Activated naive CD4-positive, alpha-beta T cell treated with Interleukin-2 at 50 U/mL for 16 hours (primary cell): ENCODE measurements around the gene RYK.
A peak's percentile ranks its signal among the peaks of the same experiment; 100 is the strongest.
"Not testable (repeated sequence)": the region's sequence is repeated elsewhere in the genome, so short reads cannot be mapped to it uniquely, and the experiment has no call there.

Experiments
- DNase-seq: peaks from one replicate; pipeline ENCODE4 v3.0.0-alpha.2; 2020

The RYK gene

DNA sequence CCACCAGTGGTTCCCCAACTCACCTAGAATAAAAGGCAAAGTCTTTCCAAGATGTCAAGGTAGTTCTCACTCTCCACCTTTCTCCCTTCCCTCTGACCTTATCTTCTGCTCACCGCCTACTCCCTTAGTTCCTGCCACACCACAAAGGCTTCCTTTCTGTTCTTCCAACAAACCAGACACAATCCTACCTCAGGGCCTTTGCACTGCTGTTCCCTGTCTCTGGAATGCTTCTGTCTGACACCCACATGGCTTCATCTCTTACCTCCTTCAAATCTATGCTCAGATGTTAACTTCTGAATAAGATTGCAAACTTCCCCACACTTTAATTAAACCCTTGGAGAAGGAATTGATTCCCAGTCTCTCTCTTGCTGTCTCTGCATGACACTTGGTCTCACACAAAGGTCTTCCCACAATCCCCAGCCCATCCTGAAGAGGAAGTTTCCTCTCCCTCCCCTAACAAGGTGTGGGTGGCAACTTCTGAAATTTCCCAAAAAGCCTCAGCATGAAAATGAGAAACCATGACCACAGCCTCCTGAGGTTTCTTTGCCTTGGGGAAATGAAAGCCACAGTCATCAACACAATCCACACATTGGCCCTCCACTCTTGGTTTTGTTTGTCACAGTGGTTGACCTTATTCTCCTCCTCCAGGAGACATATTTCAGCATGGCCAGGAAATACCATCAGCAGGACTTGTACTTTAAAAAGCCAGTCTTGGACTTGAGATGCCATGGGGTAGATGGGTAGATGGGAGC, 3.0 kb upstream of the RYK start:
- no peak for DNase-seq

DNA sequence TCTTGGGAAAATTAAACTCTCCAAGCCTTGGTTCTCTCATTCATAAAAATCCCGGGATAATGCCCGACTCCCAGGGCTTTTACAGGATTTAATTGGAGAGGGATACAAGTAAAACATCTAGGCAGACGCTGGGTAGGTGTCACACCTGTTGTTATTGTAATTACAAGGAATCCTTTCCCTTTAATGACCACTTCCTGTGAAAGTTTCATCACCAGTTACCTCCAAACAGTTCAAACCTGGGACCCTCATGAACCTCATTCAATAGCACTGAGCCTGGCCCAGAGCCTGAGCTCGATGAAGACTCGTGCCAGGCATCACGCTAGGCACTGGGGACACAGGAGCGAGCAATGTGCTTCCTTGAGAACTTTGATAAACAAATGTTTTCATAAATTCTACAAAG, 2.1 kb upstream of the RYK start:
- no peak for DNase-seq

DNA sequence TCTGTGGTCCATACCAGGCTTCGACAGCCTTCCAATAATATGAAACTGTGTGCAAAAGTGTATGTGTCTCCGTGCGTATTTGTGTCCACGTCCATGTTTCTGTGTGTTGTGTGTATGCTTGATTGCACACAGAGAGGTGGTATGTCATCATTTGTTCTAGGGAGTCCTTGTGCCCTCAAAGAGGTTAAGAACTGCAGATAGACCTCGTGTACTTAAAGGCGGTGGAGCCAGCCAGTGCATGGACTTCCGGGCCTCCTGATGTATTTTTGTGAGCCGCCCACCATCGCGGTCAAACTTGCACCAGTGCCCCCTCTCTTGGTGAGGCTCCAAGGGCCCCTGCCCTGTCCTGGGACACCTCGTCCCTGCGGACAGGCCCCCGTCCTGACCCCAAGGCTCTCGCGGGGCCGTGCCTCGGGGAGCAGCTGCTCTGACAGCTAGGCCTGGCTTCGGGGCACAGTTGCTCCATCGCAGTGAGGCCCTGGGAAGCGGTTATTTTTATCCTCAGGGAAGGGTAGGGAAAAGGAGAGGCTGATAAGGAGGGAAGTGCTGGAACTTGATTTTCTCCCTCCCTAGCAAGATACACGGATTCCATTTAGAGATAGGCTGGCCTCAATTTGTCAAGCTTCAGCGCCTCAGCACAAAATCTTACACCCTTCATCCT, 1.2 kb upstream of the RYK start:
- no peak for DNase-seq

DNA sequence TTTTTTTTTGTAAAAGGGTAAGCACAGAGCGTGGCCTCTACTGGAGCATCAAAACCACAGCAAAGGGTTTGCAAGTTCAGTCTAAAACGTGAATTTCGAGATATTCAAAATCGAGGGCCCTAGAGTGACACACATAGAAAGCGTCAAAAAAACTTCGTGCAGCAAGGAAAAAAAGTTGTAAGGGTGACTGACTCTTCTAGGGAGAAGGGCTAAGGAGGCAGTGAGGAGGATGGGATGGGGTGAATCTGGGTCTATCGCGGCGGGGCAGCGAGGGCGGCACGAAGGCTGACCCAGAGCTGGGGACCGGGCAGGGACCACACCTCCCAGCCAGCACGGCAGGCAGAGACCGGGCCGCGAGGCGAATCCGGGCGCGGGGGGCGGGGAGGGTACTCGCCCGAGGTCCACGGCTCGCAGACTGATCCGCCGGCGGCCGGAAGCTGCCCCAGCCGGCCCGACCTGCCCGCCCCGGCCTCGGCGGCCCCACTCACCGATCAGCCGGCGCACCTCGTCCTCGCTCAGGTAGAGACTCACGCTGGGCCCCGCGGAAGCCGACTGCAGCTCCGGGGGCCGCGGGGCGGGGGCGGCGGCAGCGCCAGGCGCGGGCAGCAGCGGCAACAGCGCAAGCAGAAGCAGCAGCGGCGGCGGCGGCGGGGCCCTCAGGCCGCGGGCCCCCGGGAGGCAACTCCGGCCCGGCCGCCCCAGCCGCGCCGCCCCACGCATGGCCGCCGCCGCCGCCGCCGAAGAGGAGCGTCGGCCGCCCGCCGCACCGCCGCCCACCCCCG, 533 bp downstream of the RYK start:
- DNase-seq = peak; percentile 44

DNA sequence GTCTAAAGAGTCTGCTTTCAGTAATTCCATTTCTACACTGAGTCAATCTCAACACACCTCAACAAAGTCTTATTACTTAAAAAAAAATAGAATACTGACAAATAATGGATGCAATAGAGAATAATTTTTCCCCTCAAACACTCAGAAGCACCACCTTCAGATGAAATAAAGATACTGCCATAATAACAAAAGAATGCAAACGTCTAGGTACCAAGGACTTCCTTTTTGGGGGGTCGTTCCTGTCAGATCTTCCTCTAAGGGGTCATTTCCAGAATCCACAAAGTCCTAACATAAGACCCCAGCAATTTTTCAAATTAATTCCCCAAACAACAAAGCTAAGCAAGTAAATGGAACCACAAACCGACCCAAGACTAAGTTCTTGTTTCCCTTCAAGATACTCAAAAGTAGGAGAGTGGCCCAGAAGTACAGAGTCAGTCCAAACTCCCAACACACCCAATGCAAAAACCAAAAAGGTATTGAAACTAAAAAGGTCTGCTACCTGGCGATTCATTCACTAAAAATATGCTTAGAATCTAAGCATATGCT, 1.3 kb downstream of the RYK start:
- DNase-seq = no peak

DNA sequence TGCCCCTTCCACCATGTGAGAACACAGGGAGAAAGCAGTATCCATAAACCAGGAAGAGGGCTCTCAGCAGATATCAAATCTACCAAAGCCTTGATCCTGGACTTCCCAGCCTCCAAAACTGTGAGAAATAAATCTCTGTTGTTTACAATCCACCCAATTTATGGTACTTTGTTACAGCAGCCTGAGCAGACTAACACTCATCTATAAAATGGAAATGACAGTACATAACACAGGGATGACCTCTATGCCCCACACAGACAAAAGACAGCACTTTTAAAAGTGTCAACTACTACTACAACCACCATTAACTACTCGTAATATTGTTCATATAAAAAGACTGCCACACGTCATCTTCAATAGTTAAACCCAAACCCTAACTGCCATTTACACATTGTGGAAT, 5.7 kb downstream of the RYK start:
- DNase-seq = no peak

DNA sequence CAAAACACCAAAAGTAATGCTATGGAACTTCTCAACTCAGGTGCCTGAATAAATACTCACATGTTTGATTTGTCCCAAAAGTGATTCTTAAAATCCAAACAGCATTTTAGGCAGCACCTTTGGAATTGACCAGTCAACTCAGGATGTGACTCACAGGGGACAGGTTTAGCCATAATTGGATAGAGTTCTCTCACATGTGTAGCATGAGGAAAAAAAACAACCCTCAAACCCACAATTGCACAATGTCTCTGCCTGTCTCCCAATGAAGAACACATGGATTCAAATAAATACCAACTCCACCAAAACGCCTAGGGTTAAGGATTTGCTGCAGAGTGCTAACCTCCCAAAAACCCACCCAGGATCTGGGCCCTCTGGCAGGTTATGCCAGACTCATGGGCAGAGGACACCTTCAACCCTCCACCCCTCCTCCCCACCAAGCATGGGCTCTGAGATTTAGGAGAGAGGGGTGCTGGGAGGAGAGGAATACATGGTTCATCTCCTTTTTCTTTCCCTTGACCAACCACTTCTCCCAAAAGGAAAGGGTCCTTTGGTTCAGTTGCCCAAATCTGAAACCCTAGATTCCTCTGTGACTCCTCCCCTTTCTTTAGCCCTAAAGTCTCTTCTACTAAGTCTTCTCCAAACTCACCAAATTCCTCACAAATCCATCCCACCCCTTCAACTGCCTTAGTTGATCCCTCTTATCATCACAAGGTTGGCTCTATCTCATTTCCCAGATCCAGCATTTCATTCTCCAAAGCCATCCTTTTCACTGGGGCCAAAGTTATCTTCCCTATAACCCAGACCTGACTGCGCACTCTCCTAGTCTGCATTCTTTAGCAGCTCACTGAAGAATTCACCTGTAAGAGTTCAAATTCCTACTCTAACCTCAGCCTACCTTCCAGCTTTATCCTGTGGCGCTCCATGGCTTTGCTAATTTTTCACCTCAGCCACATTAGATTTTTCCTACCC, 7.7 kb downstream of the RYK start:
- DNase-seq = no peak

DNA sequence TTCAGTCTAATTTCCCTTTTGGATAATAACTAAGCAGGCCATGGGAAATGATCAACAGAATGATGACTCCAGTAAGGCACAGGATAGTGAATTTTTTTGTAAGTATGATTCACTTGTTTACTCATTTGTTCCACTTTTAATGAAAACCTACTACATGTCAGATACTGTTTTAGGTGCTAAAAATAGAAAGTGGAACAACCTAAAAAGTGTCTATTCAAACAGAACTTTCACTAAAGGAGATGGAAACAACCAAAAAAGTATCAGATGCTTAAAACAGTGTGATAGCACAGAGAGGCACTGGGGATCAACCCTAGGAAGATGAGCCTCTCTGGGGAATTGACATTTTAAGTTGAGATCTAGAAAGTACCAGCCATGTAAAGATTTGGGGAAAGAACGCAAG, 11.1 kb downstream of the RYK start:
- DNase-seq = no peak

DNA sequence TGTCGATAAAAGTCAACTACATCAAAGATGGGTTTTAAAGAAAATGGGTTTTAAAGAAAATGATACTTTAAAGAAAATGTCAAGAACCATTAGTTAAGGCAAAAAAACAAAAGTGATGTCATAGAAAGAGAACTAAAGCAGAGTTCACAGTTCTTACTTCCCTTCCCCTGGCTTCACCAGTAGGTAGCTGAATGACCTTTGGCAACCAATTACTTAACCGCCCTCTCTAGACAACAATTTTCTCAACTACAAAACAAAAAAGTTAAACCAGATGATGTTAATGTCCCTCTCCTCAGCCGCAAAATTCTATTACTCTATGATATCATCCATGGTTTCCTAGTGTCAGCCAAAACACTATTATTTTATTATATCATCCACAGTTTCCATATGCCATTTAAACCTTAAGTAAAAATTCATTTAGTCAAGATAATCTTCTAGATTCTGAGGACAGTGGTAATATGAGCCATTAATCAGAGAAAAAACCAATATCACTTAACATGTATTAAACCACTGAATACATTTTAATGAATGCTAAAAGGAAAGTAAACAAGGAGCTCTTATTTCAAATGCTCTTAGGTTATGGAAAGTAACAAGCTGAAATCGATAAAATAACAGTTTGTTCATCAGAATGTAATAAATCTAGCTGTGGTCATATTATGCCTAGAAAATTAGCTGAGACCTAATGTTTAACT, 13.1 kb downstream of the RYK start:
- no peak for DNase-seq

DNA sequence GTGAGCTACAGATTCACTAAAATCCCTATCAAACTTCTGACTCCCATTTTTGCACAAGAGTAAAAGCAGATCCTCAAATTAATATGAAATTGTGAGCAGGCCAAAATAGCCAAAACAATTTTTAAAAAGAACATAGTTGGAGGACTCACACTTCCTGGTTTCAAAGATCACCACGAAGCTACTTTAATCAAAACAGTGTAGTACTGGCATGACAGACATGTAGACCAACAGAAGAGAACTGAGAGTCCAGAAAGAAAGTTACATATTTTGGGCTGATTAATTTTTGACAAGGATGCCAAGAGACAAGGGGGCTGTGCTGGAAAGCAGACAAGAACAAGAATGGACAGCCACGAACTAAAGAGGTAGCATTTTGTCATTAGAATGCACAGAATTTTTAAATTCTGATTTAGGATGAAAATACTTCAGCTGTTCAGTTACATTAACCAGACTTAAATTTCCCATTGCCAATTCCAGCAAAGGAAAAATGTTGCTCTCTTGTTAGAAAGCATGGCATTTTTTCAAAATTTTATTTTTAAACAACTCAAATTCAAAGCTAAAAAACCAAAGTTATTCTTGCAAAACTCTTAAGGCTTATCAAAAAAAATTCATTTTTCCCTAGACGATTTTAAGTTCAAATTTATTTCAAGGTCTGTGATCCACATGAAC, 14.0 kb downstream of the RYK start:
- DNase-seq = no peak

DNA sequence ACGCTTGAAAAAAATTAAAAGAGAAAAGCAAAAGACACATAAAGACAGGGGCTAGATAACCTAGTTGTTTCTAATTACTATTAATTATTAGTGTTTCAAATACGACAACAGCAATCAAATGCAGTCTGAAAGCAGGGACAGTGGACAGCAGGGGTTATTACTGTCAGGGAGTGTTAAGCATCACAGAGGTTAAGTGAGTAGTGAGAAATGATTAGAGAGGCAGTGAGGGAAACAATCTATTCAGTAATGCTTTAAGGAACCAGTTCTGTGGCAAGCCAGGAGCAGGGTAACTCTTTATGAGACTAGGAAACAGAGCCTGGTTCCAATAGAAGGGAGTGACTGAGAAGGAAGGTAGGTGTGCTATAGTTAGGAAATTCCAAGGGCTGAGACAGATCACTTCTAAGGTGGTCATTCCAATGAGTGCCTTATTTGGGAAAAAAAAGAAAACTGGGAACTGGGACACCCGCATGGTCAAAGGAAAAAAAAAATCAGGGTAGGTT, 15.0 kb downstream of the RYK start:
- DNase-seq = no peak

DNA sequence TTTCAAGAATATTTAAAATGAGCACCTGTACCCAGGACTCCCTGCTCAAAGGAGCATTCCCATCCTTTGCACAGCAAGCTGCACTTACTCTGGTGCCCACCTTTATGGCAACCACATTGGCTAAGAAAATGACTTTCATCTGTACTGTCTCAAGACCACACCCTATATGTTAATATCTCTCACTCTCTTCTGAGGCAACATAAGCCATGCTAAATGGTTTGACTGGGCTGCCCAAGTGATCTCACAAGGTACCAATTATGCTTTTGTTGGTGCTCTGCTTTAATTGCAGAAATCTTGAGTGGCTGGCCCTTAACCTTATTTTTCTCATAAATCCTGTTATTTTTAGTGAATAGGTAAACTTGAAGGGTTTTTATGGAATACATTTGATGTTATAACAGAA, 17.7 kb downstream of the RYK start:
- DNase-seq = no peak

DNA sequence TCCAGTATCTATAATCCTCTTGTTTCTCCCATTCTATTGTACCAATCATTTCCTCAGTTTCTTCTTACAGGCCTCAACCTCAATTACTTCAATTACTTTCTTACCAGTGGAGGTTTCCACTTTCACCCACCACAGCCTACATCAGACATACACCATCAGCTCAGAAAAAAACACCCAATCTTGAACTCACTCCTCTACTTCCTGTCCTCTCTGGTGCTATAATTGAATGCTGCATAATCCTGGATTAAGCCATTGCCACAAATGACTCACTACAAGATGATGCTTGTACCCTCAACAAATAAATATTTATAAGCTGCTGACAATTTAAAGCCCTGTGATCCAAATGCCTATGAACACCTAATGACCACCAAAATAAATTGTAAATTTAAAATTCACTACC, 18.5 kb downstream of the RYK start:
- no peak for DNase-seq

DNA sequence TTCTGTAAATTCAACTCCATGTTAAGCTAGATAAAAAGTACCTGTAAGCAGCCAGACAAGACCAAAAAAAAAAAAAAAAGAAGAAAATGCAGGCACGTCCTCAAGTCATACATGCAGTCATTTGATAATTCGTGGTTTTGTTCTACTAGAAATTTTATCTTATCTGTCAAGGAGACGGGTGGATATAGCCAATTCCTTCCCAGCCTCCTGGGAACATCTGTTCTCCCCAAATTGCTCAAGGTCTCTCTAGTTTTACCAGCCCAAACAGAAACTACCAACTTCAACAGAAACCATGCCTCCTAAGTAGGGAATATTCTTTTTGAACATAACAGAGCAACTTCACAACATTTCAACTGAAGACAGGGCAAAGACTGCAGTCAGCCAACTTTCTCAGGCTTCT, 19.5 kb downstream of the RYK start:
- no peak for DNase-seq

DNA sequence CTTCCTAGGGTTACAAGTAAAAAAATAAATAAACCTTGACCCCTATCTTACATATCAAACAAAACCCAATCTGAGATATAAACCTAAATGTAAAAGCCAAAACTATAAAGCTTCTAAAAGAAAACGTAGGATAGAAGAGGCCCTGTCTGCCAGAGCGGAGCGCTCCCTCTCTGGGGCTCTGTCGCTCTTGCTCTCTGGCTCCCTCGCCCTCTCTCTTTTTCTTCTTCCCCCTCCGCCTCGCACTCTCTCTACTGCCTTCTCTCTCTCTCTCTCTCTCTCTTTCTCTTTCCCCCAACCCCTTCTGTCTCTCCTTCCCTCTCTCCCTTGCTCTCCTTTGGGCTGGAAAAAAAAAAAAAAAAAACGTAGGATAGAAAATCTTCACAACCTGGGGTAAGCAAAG, 21.6 kb downstream of the RYK start:
- DNase-seq = no peak

DNA sequence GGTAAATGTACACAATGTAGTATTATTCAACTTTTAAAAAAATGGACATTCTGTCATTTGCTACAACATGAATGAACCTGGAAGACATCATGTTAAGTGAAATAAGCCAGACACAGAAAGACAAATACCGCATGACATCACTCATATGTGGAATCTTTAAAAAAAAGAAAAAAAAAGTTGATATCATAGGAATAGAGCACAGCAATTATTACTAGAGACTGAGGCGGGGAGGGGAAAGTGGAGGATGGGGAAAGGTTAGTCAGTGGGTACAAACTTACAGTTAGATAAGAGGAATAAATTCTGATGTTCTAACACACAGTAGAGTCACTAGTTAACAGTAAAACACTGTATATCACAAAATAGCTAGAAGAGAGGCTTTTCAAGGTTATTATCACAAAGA, 22.2 kb downstream of the RYK start:
- no peak for DNase-seq

DNA sequence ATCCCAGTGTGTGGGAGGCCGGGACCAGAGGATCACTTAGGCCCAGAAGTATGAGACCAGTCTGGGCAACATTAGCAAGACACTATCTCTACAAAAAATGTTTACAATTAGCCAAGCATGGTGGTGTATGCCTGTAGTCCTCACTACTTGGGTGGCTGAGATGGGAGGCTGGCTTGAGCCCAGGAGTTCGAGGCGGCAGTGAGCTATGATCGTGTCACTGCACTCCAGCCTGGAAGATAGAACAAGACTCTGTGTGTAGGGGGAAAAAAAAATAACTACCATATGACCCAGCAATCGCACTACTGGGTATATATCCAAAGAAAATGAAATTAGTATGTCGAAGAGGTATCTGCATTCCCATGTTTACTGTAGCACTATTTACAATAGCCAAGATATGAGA, 22.6 kb downstream of the RYK start:
- no peak for DNase-seq

DNA sequence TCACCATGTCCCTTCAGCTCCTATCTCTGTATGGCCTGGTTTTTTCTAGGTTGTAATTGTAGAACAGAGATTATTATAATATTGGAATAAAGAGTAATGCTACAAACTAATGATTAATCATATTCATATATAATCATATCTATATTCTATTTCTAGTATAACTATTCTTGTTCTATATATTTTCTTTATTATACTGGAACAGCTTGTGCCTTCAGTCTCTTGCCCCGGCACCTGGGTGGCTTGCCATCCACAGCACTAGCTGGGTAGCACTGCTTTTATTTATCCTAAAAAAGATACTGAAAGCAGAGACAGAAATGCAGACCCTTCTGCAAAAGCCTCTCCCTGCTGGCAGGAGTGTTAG, 25.9 kb downstream of the RYK start:
- not testable (repeated sequence) for DNase-seq

DNA sequence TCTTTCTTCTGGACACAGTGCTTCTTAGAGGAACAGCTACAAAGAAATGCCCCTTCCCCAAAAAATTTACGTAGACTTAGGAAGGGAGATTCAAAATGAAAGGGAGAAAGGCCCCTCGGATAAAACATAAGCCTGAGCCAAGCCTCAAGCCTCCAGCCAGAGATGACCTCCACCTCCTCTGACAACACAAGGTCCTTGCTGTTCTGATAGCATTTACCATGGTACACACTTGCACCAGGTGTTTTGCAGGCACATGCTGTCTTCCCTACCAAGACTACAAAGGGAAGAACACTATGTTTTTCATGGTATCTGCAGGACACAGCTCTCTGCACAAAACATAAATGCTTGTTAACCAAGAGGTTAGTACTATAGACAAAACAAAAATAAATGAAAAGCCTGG, 27.8 kb downstream of the RYK start:
- DNase-seq = no peak

DNA sequence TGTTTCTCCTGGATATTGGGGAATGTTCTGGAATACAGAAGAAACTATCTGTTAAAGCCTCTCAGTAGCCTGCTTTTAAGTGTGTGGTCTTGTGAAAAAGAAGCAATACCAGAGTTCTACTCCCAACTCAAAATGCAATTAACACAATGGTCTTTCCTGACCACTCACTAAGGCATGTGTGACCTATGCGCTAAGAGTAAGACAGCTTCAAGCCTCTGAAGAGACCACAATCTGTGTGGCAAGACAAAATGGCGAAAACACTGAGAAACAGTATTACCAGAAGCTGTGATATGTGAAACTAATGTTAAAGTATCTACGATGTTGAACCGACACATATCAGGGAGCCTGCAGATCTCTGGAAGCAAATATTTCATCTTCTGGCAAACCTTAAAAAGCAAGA, 33.8 kb downstream of the RYK start:
- no peak for DNase-seq

DNA sequence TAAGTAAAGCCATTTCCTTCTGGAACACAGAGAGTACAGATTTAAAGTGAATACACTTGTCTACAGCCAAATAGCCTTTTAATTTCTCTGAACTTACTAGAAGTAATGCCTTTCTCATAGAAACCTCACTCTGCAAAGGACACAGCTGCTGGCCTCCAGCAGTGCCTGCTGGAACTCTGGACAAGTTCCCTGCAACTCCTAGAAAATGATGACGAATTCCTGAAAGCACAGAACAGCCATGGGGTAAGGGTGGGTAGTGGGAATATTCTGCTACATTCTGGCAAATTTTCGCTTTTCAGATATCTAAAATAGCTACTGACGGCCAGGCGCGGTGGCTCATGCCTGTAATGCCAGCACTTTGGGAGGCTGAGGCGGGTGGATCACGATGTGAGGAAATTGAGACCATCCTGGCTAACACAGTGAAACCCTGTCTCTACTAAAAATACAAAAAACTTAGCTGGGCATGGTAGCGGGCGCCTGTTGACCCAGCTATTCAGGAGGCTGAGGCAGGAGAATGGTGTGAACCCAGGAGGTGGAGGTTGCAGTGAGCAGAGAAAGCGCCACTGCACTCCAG, 34.4 kb downstream of the RYK start:
- no peak for DNase-seq
